Retinal pigment epithelial cell (primary cell): Measurements from ENCODE around the gene PAGE1.

ENCODE experiments used
- DNase-seq: peaks from one replicate; pipeline ENCODE4 v3.0.0-alpha.2; 2010; ENCODE audit warnings: low read depth
- H3K4me3 ChIP-seq: 2 replicates; pipeline ENCODE4 v1.5.1; 2011; ENCODE audit warnings: mild to moderate bottlenecking, low read length, control low read depth, moderate library complexity
- TF ChIP-seq, protein P1 (sequence below): conservative IDR thresholded peaks from 2 replicates; pipeline ENCODE4 v1.5.1; 2011; ENCODE audit warnings: low read depth, low read length, control low read depth, inconsistent platforms

The PAGE1 gene

DNA sequence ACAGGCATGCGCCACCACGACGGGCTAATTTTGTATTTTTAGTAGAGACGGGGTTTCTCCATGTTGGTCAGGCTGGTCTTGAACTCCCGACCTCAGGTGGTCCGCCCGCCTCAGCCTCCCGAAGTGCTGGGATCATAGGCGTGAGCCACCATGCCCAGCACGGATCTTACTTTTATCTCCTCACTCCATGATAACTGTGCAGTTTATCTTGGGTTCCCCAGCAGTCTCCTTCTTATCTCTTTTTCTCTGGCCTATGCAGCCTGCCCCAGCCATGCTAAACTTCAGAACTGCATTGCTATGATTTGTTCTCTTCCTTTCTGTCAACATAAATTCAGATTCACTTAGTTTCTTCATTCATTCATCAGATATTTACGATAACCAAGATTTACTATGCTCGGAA, 22.4 kb downstream of the PAGE1 start:
- DNase-seq = no peak
- no peak overlapping the region for H3K4me3 ChIP-seq
- TF ChIP-seq, protein P1, sequence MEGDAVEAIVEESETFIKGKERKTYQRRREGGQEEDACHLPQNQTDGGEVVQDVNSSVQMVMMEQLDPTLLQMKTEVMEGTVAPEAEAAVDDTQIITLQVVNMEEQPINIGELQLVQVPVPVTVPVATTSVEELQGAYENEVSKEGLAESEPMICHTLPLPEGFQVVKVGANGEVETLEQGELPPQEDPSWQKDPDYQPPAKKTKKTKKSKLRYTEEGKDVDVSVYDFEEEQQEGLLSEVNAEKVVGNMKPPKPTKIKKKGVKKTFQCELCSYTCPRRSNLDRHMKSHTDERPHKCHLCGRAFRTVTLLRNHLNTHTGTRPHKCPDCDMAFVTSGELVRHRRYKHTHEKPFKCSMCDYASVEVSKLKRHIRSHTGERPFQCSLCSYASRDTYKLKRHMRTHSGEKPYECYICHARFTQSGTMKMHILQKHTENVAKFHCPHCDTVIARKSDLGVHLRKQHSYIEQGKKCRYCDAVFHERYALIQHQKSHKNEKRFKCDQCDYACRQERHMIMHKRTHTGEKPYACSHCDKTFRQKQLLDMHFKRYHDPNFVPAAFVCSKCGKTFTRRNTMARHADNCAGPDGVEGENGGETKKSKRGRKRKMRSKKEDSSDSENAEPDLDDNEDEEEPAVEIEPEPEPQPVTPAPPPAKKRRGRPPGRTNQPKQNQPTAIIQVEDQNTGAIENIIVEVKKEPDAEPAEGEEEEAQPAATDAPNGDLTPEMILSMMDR = no peak

DNA sequence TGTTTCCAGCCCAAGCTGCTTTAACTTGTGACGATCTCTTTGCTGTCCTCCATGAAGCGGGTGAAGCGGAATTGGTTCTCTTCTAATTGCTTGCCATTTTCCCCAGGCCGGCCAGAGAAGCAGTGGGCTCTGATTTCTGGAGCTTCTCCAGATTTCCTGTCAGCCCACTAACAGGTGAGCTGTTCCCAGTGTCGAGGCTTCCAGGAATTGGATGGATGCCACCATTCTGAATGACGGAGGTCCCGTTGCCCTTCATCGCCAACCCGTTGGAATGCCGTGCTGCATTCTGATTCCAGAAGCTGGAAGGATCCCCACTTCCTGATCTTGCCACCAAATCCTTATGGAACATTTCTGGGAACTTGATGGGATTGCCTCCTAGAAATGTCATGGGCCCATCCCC, 31.0 kb downstream of the PAGE1 start:
- TF ChIP-seq, protein P1 = no peak
- no peak overlapping the region for H3K4me3 ChIP-seq
- no peak for DNase-seq

DNA sequence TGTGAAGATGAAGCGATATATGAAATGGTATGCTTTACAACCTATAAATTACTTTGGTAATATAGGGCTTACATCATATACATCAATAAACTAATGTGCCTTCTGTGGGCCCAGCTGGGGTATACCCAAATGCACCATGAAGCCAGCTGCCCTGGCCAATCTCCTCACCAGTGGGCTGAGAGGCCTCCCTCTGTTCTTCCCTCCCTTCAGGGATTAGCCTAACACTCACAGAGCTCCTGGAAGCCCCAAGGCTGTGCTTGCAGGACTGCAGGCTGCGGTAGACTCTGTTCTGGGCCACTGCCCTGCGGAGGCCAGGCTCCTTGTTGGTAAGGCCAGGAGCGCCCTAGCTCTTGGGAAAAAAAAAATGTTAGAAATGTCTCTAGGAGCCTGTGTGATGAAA, 33.9 kb downstream of the PAGE1 start:
- H3K4me3 ChIP-seq = no peak overlapping the region
- TF ChIP-seq, protein P1 = no peak
- no peak for DNase-seq

DNA sequence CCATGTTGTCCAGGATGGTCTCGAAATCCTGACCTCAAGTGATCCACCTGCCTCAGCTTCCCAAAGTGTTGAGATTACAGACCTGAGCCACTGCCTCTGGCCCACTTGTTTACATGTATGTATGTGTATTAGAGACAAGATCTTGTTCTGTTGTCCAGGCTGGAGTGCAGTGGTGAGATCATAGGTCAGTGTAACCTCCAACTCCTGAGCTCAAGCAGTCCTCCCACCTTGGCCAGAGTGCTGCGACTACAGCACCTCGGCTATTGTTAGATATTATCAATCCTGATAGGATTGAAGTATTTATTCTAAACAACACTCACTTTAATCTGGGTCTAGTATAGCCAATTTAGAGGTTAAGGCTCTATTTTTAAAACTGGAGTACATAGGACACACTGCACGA, 36.0 kb downstream of the PAGE1 start:
- DNase-seq = no peak
- no peak overlapping the region for H3K4me3 ChIP-seq
- TF ChIP-seq, protein P1 = no peak

DNA sequence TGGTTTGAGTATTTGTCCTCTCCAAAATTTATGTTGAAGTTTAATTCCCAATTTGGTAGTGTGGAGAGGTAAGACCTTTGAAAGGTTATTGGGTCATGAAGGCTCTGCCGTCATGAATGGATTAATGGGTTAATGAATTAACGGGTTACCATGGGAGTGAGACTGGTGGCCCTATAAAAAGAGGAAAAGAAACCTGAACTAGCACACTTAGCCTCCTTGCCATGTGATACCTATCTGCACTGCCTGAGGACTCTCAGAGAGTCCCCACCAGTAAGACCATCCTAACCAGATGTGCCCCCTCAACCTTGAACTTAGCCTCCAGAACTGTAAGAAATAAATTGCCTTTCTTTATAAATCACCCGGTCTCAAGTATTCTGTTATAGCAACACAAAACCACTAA, 39.3 kb downstream of the PAGE1 start:
- TF ChIP-seq, protein P1 = no peak
- DNase-seq = no peak
- H3K4me3 ChIP-seq = no peak overlapping the region

DNA sequence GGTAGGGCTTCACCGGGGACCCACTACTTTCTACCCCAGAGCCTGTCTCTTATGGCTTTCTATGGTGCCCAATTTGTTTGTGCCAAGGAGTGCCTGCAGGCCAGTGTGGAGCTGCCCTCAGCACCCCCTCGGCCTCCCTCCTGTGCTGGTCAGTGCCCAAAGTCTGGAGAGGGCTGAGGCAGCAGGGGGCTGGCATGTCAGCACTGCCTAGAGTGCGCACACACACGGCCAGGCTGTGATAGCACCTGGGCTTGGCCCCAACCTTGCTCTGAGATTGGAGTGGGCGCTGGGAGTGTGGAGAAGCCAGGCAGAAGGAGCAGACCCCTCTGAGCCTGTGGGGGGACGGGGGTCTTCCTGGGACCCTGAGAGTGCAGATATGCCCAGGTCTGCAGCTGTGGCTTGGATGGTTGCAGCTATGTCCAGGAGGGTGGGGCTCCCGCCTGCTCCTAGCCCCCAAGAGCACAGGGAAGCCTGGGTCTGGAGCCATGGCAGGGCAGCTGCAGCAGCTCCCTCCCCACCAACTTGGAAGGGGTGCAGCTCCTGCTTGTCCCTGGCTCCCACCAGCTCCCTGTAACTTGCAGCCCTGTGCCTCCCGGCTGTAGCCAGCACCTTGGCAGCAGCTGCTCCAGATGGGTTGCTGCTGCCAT, 50.7 kb downstream of the PAGE1 start:
- TF ChIP-seq, protein P1 = no peak
- H3K4me3 ChIP-seq = no peak overlapping the region
- no peak for DNase-seq
